IPS-18a (cell line): Measurements from ENCODE around the gene BTG2.

Experiments used
- H3K27ac ChIP-seq: one replicate; pipeline ENCODE4 v1.5.1; 2013; ENCODE audit warnings: low read length
- H3K27me3 ChIP-seq: one replicate; pipeline ENCODE4 v1.6.1; 2013; ENCODE audit warnings: mild to moderate bottlenecking, low read length; ENCODE audit not compliant: control insufficient read depth, insufficient read depth
- H3K36me3 ChIP-seq: one replicate; pipeline ENCODE4 v1.6.1; 2013; ENCODE audit warnings: low read depth, low read length; ENCODE audit not compliant: control insufficient read depth
- H3K4me1 ChIP-seq: one replicate; pipeline ENCODE4 v1.6.1; 2013; ENCODE audit warnings: low read depth, low read length; ENCODE audit not compliant: control insufficient read depth
- H3K4me3 ChIP-seq: one replicate; pipeline ENCODE4 v1.5.1; 2013; ENCODE audit warnings: low read length
- H3K9ac ChIP-seq: one replicate; pipeline ENCODE4 v1.6.1; 2013; ENCODE audit warnings: mild to moderate bottlenecking, low read length, moderate library complexity
- H3K9me3 ChIP-seq: one replicate; pipeline ENCODE4 v1.6.1; 2013; ENCODE audit warnings: low read depth, low read length; ENCODE audit not compliant: control insufficient read depth

Gene BTG2

GRCh38 chr1:203340112-203340790 lies 34.9 kb downstream of the BTG2 start:
- no peaks in the 10 kb centered on the region for H3K36me3 ChIP-seq

GRCh38 chr1:203342192-203342940 lies 37.0 kb downstream of the BTG2 start:
- H3K4me1 ChIP-seq = peaks cover 3% of the 10 kb centered on the region
- no peak overlapping the region for H3K27ac ChIP-seq
- no peaks in the 10 kb centered on the region for H3K9me3 ChIP-seq
- H3K27me3 ChIP-seq = no peaks in the 10 kb centered on the region
- no peaks in the 10 kb centered on the region for H3K36me3 ChIP-seq
- no peak overlapping the region for H3K9ac ChIP-seq
- no peak overlapping the region for H3K4me3 ChIP-seq

More at GRCh38 chr1:203340112-203340790, 34.9 kb downstream of the BTG2 start:
- Histone ChIP-seq H3K9ac (no peak overlapping the region), H3K9me3 (no peaks in the 10 kb centered on the region), H3K27ac (no peak overlapping the region), H3K27me3 (no peaks in the 10 kb centered on the region), H3K4me3 (no peak overlapping the region), H3K4me1 (peaks cover 3% of the 10 kb centered on the region)

GRCh38 chr1:203343956-203344754 lies 38.8 kb downstream of the BTG2 start:
- Histone ChIP-seq H3K36me3 (no peaks in the 10 kb centered on the region), H3K27ac (no peak overlapping the region), H3K27me3 (no peaks in the 10 kb centered on the region), H3K9ac (no peak overlapping the region), H3K4me1 (peaks cover 3% of the 10 kb centered on the region), H3K9me3 (no peaks in the 10 kb centered on the region), H3K4me3 (no peak overlapping the region)

- Histone ChIP-seq H3K9me3 (no peaks in the 10 kb centered on the region), H3K36me3 (no peaks in the 10 kb centered on the region), H3K4me3 (no peak overlapping the region), H3K9ac (no peak overlapping the region), H3K4me1 (peaks cover 3% of the 10 kb centered on the region), H3K27ac (no peak overlapping the region), H3K27me3 (no peaks in the 10 kb centered on the region)
Measured at GRCh38 chr1:203346060-203346768, 40.9 kb downstream of the BTG2 start.

- Histone ChIP-seq H3K9me3 (no peaks in the 10 kb centered on the region), H3K9ac (no peak overlapping the region), H3K4me3 (no peak overlapping the region), H3K27me3 (no peaks in the 10 kb centered on the region), H3K4me1 (peaks cover 3% of the 10 kb centered on the region), H3K27ac (no peak overlapping the region), H3K36me3 (no peaks in the 10 kb centered on the region)
Measured at GRCh38 chr1:203346769-203347102, 41.4 kb downstream of the BTG2 start.

- Histone ChIP-seq H3K27me3 (no peaks in the 10 kb centered on the region), H3K4me1 (no peaks in the 10 kb centered on the region), H3K36me3 (no peaks in the 10 kb centered on the region), H3K9me3 (no peaks in the 10 kb centered on the region), H3K4me3 (no peak overlapping the region), H3K9ac (no peak overlapping the region), H3K27ac (no peak overlapping the region)
Measured at GRCh38 chr1:203349166-203349565, 43.8 kb downstream of the BTG2 start.

GRCh38 chr1:203349773-203350524 lies 44.6 kb downstream of the BTG2 start:
- no peak overlapping the region for H3K27ac ChIP-seq
- H3K27me3 ChIP-seq = no peaks in the 10 kb centered on the region
- no peaks in the 10 kb centered on the region for H3K9me3 ChIP-seq
- H3K36me3 ChIP-seq = no peaks in the 10 kb centered on the region
- no peaks in the 10 kb centered on the region for H3K4me1 ChIP-seq
- no peak overlapping the region for H3K4me3 ChIP-seq
- H3K9ac ChIP-seq = no peak overlapping the region

DNA sequence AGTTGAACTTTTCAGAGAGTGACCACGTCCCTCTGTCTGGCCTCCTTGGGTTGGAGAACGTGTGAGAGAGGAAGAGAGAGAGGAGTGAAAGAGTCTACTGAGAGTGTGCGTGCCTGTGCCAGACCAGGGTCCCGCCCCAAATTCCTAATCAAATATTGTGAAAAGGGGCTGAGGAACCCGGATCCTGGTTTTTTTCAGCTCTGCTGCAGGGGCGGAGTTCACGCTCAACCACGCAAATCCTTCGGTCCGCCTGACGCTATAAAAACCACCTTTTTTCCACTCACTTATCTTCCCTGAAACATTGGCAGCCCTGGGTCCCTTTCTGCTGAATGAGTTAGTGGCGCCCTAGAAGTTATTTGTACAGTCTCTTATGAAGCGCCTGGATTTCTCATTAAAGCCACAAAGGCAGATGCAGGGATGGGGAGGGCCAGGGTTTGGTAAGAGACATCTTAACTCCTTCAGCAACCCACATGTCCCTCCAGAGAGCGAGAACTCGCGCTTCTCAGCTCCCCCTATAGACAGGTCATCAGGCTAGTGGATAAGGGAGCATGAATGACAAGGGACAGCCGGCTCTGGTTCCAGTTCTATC lies 45.8 kb downstream of the BTG2 start, which contains the start of gene FMOD:
TSS of gene FMOD (minus strand) at position 86 of the 589 bp plus-strand sequence. CDS start 2,852 bp downstream, outside the sequence.
- Histone ChIP-seq H3K4me3 (no peak within 1 kb of the TSS), H3K36me3 (no peaks in the 10 kb centered on the region), H3K4me1 (no peaks in the 10 kb centered on the region), H3K27me3 (no peaks in the 10 kb centered on the region), H3K9me3 (no peaks in the 10 kb centered on the region), H3K27ac (no peak within 1 kb of the TSS), H3K9ac (no peak within 1 kb of the TSS)

DNA sequence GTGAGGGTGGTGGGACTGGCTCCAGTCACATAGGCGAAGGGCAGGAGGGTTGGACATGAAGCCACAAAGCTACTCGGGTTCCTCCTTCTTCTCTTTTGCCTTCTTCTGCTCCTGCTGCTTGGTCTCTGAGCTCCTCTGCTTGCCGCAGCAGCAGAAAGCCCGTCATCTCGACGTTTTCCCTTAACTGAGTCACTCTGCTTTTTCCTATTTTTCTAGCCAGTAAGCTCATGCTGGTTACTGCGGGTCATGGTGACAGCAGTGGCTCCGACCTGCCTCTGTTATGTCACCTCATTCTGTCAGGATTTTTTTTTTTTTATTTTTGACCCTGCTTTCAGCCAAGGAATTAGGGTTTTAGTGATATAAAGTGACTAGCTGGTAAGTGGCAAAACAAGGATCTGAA lies 48.2 kb downstream of the BTG2 start:
- no peaks in the 10 kb centered on the region for H3K9me3 ChIP-seq
- H3K4me1 ChIP-seq = no peaks in the 10 kb centered on the region
- H3K9ac ChIP-seq = no peak overlapping the region
- no peak overlapping the region for H3K4me3 ChIP-seq
- no peaks in the 10 kb centered on the region for H3K36me3 ChIP-seq
- H3K27ac ChIP-seq = no peak overlapping the region
- H3K27me3 ChIP-seq = no peaks in the 10 kb centered on the region

GRCh38 chr1:203354246-203354645 lies 48.9 kb downstream of the BTG2 start:
- H3K27ac ChIP-seq = no peak overlapping the region
- H3K4me3 ChIP-seq = no peak overlapping the region
- H3K9ac ChIP-seq = no peak overlapping the region
- no peaks in the 10 kb centered on the region for H3K4me1 ChIP-seq
- no peaks in the 10 kb centered on the region for H3K9me3 ChIP-seq
- H3K36me3 ChIP-seq = no peaks in the 10 kb centered on the region
- H3K27me3 ChIP-seq = no peaks in the 10 kb centered on the region
